Dendritic cell treated with granulocyte-macrophage colony-stimulating factor and Interleukin-4, amounts not matched to agents 40 ng/mL and 50 ng/mL, for 4 days (primary cell): Measurements from ENCODE around the gene ZNF414.

Experiments used
- H3K27ac Mint-ChIP-seq: one replicate; pipeline ENCODE4 v1.8.0; 2022; ENCODE audit warnings: mild to moderate bottlenecking, mixed read lengths
- H3K27me3 Mint-ChIP-seq: one replicate; pipeline ENCODE4 v1.8.0; 2022; ENCODE audit warnings: mild to moderate bottlenecking, mixed read lengths
- H3K36me3 Mint-ChIP-seq: one replicate; pipeline ENCODE4 v1.8.0; 2022; ENCODE audit warnings: low read depth, mixed read lengths
- H3K4me1 Mint-ChIP-seq: one replicate; pipeline ENCODE4 v1.8.0; 2022; ENCODE audit warnings: low read depth, mixed read lengths
- H3K4me3 Mint-ChIP-seq: one replicate; pipeline ENCODE4 v1.8.0; 2022; ENCODE audit warnings: mild to moderate bottlenecking, moderate library complexity, mixed read lengths
- H3K9me3 Mint-ChIP-seq: one replicate; pipeline ENCODE4 v1.8.0; 2022; ENCODE audit warnings: mixed read lengths
- intact Hi-C: fragments of 100-400 bp; cut with micrococcal nuclease; formaldehyde crosslinking; loops from one replicate; pipeline ENCODE4 v1.15.0; 2022

ZNF414 gene

DNA sequence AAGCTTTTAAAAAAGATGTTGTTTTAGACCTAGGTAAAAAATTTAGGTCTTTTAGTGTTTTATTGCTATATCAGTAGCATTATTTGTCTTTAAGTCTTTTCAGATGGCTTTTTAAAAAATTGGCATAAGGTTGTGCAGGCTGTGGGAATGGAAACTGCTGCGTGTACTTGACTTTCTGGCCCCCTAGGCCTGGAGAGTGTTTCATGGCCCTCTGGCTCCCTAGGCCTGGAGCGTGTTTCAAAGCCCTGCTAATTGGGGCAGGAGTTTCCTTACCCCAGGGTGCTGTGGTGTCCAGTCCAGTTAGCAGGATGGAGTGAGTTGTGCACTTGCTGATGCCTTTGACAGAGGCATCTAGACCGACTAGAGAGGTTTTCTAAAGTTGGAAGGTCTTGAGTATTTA lies 35.4 kb downstream of the ZNF414 start:
- H3K27ac Mint-ChIP-seq = no peak overlapping the region
- H3K9me3 Mint-ChIP-seq = no peaks in the 10 kb centered on the region
- no peaks in the 10 kb centered on the region for H3K27me3 Mint-ChIP-seq
- peaks cover 56% of the 10 kb centered on the region for H3K4me1 Mint-ChIP-seq
- H3K36me3 Mint-ChIP-seq = peaks cover 96% of the 10 kb centered on the region
- intact Hi-C loops = no loop called here
- H3K4me3 Mint-ChIP-seq = no peak overlapping the region

GRCh38 chr19:8477889-8478288 lies 36.1 kb downstream of the ZNF414 start:
- no peak overlapping the region for H3K27ac Mint-ChIP-seq
- peaks cover 59% of the 10 kb centered on the region for H3K4me1 Mint-ChIP-seq
- no peak overlapping the region for H3K4me3 Mint-ChIP-seq
- H3K9me3 Mint-ChIP-seq = no peaks in the 10 kb centered on the region
- H3K27me3 Mint-ChIP-seq = no peaks in the 10 kb centered on the region
- peaks cover 96% of the 10 kb centered on the region for H3K36me3 Mint-ChIP-seq
- intact Hi-C loops = no loop called here

GRCh38 chr19:8476524-8476923 lies 37.4 kb downstream of the ZNF414 start:
- no peak overlapping the region for H3K27ac Mint-ChIP-seq
- intact Hi-C loops = no loop called here
- no peak overlapping the region for H3K4me3 Mint-ChIP-seq
- no peaks in the 10 kb centered on the region for H3K27me3 Mint-ChIP-seq
- H3K36me3 Mint-ChIP-seq = peaks cover 96% of the 10 kb centered on the region
- H3K9me3 Mint-ChIP-seq = no peaks in the 10 kb centered on the region
- H3K4me1 Mint-ChIP-seq = peaks cover 59% of the 10 kb centered on the region

- intact Hi-C loops = no loop called here
- Mint-ChIP-seq H3K4me1 (peaks cover 63% of the 10 kb centered on the region), H3K27ac (no peak overlapping the region)
Observed at GRCh38 chr19:8475005-8475404, 39.0 kb downstream of the ZNF414 start.

DNA sequence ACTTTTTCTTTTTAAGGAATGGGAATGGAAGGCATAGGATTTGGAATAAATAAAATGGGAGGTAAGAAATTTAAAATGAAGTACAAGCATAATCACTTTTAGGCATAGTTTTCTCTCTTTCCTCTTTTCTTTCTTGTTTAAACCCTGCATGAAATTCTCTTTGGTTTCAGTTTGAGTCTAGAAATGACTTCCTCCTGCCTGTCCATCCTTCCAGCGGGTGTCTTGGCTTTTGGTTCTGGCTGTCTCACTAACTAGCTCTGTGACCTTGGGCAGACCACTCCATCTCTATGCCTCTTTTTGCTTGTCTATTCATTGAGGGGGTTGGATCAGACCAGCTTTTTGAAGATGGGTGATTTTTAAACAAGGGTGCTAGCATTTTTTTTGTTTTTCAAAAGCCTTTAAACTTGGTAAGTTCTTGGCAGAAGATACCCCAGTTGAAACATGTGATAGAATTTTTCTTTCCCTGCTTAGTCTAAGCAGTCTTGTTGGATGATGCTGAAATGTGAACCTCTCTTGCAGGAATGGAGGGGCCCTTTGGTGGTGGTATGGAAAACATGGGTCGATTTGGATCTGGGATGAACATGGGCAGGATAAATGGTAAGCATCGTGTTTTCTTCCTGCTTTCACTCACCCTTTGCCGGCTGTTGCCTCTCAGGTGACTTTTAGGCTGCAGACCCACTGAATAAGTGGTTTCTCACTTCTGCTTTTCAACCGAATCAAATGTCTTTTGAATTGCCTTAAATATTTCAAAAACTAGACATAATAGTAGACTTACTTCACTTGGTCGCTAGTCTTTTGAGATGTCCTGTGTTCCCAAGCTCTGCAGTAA lies 40.1 kb downstream of the ZNF414 start:
- peak overlapping the region; percentile 85 for H3K27ac Mint-ChIP-seq
- peaks cover 100% of the 10 kb centered on the region for H3K36me3 Mint-ChIP-seq
- no peaks in the 10 kb centered on the region for H3K9me3 Mint-ChIP-seq
- intact Hi-C loops = no loop called here
- peaks cover 63% of the 10 kb centered on the region for H3K4me1 Mint-ChIP-seq
- peak overlapping the region; percentile 14 for H3K4me3 Mint-ChIP-seq
- H3K27me3 Mint-ChIP-seq = no peaks in the 10 kb centered on the region

More at GRCh38 chr19:8475005-8475404, 39.0 kb downstream of the ZNF414 start:
- Mint-ChIP-seq H3K9me3 (no peaks in the 10 kb centered on the region), H3K27me3 (no peaks in the 10 kb centered on the region), H3K36me3 (peaks cover 98% of the 10 kb centered on the region), H3K4me3 (no peak overlapping the region)

DNA sequence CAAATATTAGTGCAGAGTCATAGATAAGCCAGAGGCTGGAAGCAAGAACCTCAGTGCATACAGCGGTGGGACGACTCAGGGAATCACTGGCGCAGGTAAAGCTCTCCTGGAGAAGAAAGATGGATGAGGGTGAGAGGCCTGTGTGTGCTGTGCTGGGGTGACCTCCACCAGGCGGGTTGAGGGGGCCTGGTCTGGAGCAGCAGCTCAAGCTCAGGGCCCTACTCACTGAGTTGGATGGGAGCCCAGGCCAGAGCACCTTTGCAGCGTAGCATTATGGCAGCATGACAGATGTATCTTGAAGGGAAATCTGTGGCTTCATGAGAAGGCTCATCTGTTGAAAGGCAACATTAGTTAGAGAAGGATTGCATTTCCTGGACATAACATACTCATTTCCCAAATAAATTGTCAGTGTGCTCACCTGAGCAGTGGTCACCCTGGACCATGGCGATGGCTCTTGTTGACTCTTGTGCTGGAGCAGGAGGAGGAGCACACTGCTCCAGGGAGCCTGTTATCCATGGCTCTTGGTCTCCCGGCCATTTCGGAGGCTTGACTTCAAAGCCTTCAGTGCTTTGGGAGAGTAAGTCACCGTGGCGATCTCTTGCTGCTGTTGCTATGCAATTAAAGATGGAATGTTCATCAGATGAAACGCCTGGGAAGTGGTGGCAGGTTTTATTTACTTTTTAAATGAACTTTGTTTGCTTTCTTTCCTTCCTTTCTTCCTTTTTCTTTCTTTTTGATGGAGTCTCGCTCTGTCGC lies 44.2 kb downstream of the ZNF414 start:
- peaks cover 49% of the 10 kb centered on the region for H3K4me1 Mint-ChIP-seq
- no peaks in the 10 kb centered on the region for H3K27me3 Mint-ChIP-seq
- H3K36me3 Mint-ChIP-seq = peaks cover 100% of the 10 kb centered on the region
- H3K27ac Mint-ChIP-seq = no peak overlapping the region
- no peak overlapping the region for H3K4me3 Mint-ChIP-seq
- no peaks in the 10 kb centered on the region for H3K9me3 Mint-ChIP-seq
- intact Hi-C loops = no loop called here

- intact Hi-C loops = no loop called here
- no peak overlapping the region for H3K4me3 Mint-ChIP-seq
- H3K27ac Mint-ChIP-seq = no peak overlapping the region
- H3K27me3 Mint-ChIP-seq = no peaks in the 10 kb centered on the region
- H3K4me1 Mint-ChIP-seq = peaks cover 43% of the 10 kb centered on the region
- no peaks in the 10 kb centered on the region for H3K9me3 Mint-ChIP-seq
- H3K36me3 Mint-ChIP-seq = peaks cover 100% of the 10 kb centered on the region
Observed at GRCh38 chr19:8468761-8469373, 45.1 kb downstream of the ZNF414 start.

GRCh38 chr19:8468124-8468523 lies 45.8 kb downstream of the ZNF414 start:
- no peaks in the 10 kb centered on the region for H3K27me3 Mint-ChIP-seq
- intact Hi-C loops = no loop called here
- H3K9me3 Mint-ChIP-seq = no peaks in the 10 kb centered on the region
- H3K4me3 Mint-ChIP-seq = no peak overlapping the region
- peaks cover 35% of the 10 kb centered on the region for H3K4me1 Mint-ChIP-seq
- no peak overlapping the region for H3K27ac Mint-ChIP-seq
- peaks cover 100% of the 10 kb centered on the region for H3K36me3 Mint-ChIP-seq

- Mint-ChIP-seq H3K4me3 (no peak overlapping the region), H3K4me1 (peaks cover 24% of the 10 kb centered on the region), H3K36me3 (peaks cover 97% of the 10 kb centered on the region), H3K9me3 (no peaks in the 10 kb centered on the region), H3K27me3 (no peaks in the 10 kb centered on the region), H3K27ac (no peak overlapping the region)
- intact Hi-C loops = no loop called here
Observed at GRCh38 chr19:8466018-8466417, 47.9 kb downstream of the ZNF414 start.

GRCh38 chr19:8463365-8463764 lies 50.6 kb downstream of the ZNF414 start:
- Mint-ChIP-seq H3K9me3 (no peaks in the 10 kb centered on the region), H3K27ac (no peak overlapping the region), H3K4me3 (no peak overlapping the region), H3K4me1 (peaks cover 29% of the 10 kb centered on the region), H3K27me3 (no peaks in the 10 kb centered on the region), H3K36me3 (peaks cover 94% of the 10 kb centered on the region)
- intact Hi-C loops = no loop called here

GRCh38 chr19:8462571-8462970 lies 51.4 kb downstream of the ZNF414 start:
- intact Hi-C loops = no loop called here
- H3K36me3 Mint-ChIP-seq = peaks cover 90% of the 10 kb centered on the region

DNA sequence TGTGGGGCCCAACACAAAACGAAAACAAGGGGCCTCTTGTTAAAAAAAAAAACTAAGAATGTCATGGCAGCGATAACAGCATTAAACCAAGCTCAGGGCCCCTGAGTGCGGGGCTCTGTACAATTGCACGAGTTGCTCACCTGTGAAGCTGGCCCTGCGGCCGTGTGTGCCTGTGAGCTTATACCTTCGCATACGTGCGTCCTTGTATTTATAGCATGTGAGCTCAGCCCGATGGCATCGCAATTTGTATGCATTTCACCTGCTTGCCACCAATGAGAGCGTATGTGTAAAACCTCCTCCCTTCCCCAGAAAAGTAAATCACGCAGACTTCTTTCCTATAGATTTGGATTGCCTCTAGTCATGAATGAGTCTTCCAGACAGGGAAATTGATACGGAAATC lies 52.1 kb downstream of the ZNF414 start:
- Mint-ChIP-seq H3K36me3 (peaks cover 87% of the 10 kb centered on the region), H3K4me3 (no peak overlapping the region), H3K27ac (no peak overlapping the region), H3K9me3 (no peaks in the 10 kb centered on the region), H3K27me3 (no peaks in the 10 kb centered on the region), H3K4me1 (peaks cover 29% of the 10 kb centered on the region)
- intact Hi-C loops = no loop called here

More at GRCh38 chr19:8462571-8462970, 51.4 kb downstream of the ZNF414 start:
- H3K9me3 Mint-ChIP-seq = no peaks in the 10 kb centered on the region
- peaks cover 29% of the 10 kb centered on the region for H3K4me1 Mint-ChIP-seq
- H3K4me3 Mint-ChIP-seq = no peak overlapping the region
- no peaks in the 10 kb centered on the region for H3K27me3 Mint-ChIP-seq
- no peak overlapping the region for H3K27ac Mint-ChIP-seq

DNA sequence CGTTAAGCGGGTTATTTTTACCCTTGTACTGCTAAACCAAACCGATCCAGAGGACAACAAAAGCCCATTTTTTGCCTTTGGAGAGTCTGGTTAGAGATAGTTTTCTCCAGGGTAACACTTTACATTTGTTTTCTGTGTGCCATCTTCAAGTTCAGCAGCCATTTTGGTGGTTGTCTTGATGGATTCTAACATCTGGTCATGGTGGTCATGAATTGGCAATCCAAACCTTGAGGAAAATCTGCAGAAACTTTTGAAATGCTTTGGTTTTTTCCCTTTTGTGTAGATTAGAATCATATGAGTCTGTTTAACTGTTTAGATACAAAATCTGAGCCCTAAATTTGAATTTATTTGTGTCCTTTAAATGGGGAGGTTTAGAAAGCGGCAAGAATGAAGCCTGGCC lies 52.6 kb downstream of the ZNF414 start:
- intact Hi-C loops = no loop called here
- Mint-ChIP-seq H3K27me3 (no peaks in the 10 kb centered on the region), H3K36me3 (peaks cover 87% of the 10 kb centered on the region), H3K27ac (no peak overlapping the region), H3K4me1 (peaks cover 34% of the 10 kb centered on the region), H3K9me3 (no peaks in the 10 kb centered on the region), H3K4me3 (no peak overlapping the region)
